ENCODE data around the gene RAP2B. TPM values are rescaled to one million over a fixed set of nuclear protein-coding genes. Genes with fewer than 3 reads are reported as not detected.
"Not testable (repeated sequence)": the region's sequence is repeated elsewhere in the genome, so short reads cannot be mapped to it uniquely, and the experiment has no call there.

Gene RAP2B
- total RNA-seq, 2 donors from 2014 or later = 11.2 to 13.1 TPM

DNA sequence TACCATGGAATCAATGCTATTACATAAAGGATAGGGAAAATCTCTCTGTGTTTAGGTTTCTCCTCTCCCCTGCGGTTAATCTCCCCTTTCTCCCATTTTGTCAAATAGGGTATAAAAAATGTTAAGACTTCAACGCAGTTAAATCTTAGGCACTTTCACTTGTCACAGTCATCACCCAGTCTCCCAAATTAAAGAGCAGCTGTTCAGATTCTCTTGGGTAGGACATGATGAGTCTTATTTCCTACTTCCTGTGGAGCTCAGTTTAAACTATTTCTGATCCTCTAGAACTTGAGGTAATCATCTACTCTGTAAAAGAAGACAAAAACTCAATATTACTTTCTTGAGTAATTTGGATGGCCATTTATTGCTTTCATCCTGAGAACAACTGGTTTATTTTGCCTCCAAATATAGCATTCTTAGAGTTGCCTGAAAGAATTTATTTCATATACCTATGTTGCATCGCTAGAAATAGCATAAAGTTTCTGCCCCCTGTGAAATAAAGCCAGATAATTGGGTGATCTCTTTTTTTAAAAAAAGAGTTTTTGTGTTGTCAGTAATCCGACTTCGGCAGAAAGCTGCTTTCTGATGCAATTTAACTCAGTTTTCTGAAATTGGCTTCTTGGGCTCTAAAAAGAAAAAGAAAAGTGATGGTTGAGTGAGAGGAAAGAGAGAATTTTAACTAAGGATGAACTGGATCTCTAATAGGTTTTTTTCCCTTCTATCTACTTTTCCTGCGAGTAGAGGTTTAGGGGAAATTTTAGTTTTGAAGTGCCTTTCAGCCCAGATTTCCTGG is 20.7 kb downstream of the RAP2B start:
- H3K27ac Mint-ChIP-seq = peak overlapping the region; percentile 54
- DNase-seq (no peak), ATAC-seq (replicated peaks in 1 of 2) (no peak)
- H3K27me3 Mint-ChIP-seq (ENCODE audit: low read depth) = no peaks in the 10 kb centered on the region
- peaks cover 11% of the 10 kb centered on the region for H3K4me1 Mint-ChIP-seq (ENCODE audit: low read depth)
- no peaks in the 10 kb centered on the region for H3K9me3 Mint-ChIP-seq
- no peak overlapping the region for H3K4me3 Mint-ChIP-seq
- no peaks in the 10 kb centered on the region for H3K36me3 Mint-ChIP-seq (ENCODE audit: insufficient read depth in 2 of 2)

DNA sequence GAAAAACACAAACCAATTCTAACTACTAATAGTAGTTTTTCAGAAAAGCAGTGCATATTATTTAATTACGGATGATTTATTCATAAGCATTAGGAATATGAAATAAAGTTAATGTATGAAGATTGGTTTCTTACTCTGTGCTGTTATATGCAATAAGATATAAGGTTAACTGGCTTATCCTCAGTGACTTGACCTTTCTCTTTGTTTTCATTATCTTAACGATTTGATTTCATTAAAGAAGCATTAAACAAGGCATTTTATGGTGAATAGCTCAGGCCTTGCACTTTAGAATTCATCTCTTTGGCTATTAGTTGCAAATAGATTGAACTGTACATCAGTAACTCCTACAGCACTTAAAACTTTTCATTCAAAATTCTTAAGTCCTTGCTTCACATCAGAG is 28.9 kb downstream of the RAP2B start:
- H3K9me3 Mint-ChIP-seq = no peaks in the 10 kb centered on the region
- H3K4me3 Mint-ChIP-seq = no peak overlapping the region
- H3K27ac Mint-ChIP-seq = no peak overlapping the region
- ATAC-seq (replicated peaks in 1 of 2) (no peak), DNase-seq (no peak)
- no peaks in the 10 kb centered on the region for H3K27me3 Mint-ChIP-seq (ENCODE audit: low read depth)
- peaks cover 1% of the 10 kb centered on the region for H3K4me1 Mint-ChIP-seq (ENCODE audit: low read depth)
- H3K36me3 Mint-ChIP-seq (ENCODE audit: insufficient read depth in 2 of 2) = no peaks in the 10 kb centered on the region

DNA sequence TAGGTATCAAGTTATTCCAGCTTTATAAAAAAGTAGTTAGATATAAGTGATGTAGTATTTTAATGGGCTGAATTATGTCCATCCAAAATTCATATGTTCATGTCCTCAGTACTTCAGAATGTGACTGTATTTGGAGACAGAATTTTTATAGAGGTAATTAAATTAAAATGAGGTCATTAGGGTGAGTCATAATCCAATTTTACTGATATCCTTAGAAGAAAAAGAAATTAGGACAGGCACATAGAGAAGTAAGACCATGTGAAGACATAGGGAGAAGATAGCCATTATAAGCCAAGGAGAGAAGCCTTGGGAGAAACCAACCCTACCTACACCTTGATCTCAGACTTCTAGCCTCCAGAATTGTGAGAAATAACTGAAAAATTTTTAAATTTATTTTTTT is 30.3 kb downstream of the RAP2B start:
- DNase-seq = no peak
- no peak overlapping the region for H3K4me3 Mint-ChIP-seq
- no peaks in the 10 kb centered on the region for H3K36me3 Mint-ChIP-seq (ENCODE audit: insufficient read depth in 2 of 2)
- no peak overlapping the region for H3K27ac Mint-ChIP-seq
- H3K4me1 Mint-ChIP-seq (ENCODE audit: low read depth) = no peaks in the 10 kb centered on the region
- H3K27me3 Mint-ChIP-seq (ENCODE audit: low read depth) = no peaks in the 10 kb centered on the region
- H3K9me3 Mint-ChIP-seq = no peaks in the 10 kb centered on the region
- no peak for ATAC-seq (replicated peaks in 1 of 2)

DNA sequence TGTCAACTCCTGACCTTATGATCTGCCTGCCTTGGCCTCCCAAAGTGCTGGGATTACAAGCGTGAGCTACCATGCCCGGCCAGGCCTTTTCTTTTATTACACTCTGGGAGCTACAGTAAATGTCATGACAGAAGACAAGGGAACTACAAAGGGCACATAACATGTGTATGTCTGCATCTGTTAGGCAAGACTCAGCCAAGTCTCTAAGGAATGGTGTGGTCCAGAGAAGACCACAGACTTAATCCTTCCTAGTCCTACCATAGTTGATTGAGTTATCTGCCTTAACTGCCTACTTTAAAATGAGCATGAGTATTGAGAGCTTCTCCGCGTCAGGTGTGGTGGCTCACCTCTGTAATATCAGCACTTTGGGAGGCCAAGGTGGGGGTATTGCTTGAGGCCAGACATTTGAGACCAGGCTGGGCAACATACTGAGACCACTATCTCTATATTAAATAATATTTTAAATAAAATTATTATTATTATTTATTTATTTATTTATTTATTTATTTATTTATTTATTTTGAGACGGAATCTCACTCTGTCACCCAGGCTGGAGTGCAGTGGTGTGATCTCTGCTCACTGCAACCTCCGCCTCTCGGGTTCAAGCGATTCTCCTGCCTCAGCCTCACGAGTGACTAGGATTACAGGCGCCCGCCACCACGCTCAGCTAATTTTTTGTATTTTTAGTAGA is 31.9 kb downstream of the RAP2B start:
- not testable (repeated sequence) for H3K27me3 Mint-ChIP-seq (ENCODE audit: low read depth); H3K9me3 Mint-ChIP-seq; DNase-seq; H3K36me3 Mint-ChIP-seq (ENCODE audit: insufficient read depth in 2 of 2); H3K4me3 Mint-ChIP-seq; ATAC-seq (replicated peaks in 1 of 2); H3K4me1 Mint-ChIP-seq (ENCODE audit: low read depth); H3K27ac Mint-ChIP-seq

DNA sequence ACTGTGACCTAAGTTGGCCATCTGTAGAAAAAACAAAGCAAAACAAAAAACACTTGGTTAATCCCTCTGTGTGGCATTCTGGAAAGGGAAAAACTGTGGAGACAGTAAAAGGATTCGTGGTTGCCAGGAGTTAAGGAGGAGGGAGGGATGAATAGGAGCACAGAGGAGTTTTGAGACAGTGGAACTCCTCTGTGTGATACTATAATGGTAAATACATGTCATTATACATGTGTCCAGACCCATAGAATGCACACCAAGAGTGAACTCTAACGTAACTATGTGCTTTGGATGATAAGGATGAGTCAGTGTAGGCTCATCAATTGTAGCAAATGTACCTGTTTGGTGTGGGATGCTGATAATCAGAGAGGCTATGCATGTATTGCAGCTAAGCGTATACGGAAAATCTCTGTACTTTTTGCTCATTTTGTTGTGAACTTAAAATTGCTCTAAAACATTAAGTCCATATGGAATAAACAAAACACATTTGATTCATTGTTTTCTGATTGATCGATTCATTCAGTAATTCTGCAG is 33.4 kb downstream of the RAP2B start:
- DNase-seq (no peak), ATAC-seq (replicated peaks in 1 of 2) (no peak)
- Mint-ChIP-seq H3K36me3 (ENCODE audit: insufficient read depth in 2 of 2) (no peaks in the 10 kb centered on the region), H3K4me3 (no peak overlapping the region), H3K4me1 (ENCODE audit: low read depth) (no peaks in the 10 kb centered on the region), H3K9me3 (no peaks in the 10 kb centered on the region), H3K27ac (no peak overlapping the region), H3K27me3 (ENCODE audit: low read depth) (no peaks in the 10 kb centered on the region)

DNA sequence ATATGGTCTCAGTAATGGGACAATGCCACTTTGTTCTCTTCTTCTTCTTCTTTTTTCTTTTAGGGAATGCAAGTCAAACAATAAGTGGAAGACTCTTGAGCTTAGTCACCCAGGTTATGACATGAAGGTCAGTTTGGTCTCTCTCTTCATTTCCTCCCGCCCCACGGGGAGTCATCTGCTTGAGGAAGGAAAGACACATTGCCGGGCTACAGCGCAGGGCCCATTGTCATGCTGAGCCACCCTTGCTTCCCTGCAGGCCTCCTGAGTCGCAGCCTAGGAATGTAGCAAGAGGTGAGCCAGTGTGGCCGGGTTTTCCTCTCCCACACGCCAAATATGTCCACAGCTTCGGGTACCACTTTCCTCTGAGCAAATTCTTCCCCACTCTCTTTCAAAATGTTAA is 47.6 kb downstream of the RAP2B start:
- no peak overlapping the region for H3K4me3 Mint-ChIP-seq
- DNase-seq (no peak), ATAC-seq (replicated peaks in 1 of 2) (no peak)
- no peaks in the 10 kb centered on the region for H3K27me3 Mint-ChIP-seq (ENCODE audit: low read depth)
- H3K9me3 Mint-ChIP-seq = no peaks in the 10 kb centered on the region
- no peak overlapping the region for H3K27ac Mint-ChIP-seq
- H3K36me3 Mint-ChIP-seq (ENCODE audit: insufficient read depth in 2 of 2) = no peaks in the 10 kb centered on the region
- peaks cover 21% of the 10 kb centered on the region for H3K4me1 Mint-ChIP-seq (ENCODE audit: low read depth)

DNA sequence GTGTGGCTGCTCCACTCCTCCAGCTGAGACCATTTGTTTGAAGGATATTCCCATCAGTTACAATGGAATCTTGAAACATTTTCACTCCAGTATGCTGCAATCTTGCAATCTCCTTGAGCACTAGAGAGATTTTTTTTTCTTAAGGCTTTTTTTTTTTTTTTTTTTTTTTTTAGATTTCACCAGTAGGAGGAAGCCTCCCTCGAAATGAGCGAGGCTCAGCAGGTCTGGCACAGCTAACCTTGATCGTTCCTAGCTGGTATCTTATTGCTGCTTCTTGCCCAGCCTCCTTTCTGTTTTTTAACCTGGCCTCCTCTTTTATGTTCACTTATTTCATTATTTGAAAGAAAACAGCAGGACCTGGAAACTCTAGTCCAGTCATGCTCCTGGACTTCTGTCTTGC is 48.1 kb downstream of the RAP2B start:
- no peaks in the 10 kb centered on the region for H3K27me3 Mint-ChIP-seq (ENCODE audit: low read depth)
- H3K4me3 Mint-ChIP-seq = peak overlapping the region in 1 of 2 donors; percentile 65
- peaks cover 21% of the 10 kb centered on the region for H3K4me1 Mint-ChIP-seq (ENCODE audit: low read depth)
- H3K27ac Mint-ChIP-seq = no peak overlapping the region
- H3K36me3 Mint-ChIP-seq (ENCODE audit: insufficient read depth in 2 of 2) = no peaks in the 10 kb centered on the region
- DNase-seq (no peak), ATAC-seq (replicated peaks in 1 of 2) (no peak)
- no peaks in the 10 kb centered on the region for H3K9me3 Mint-ChIP-seq

DNA sequence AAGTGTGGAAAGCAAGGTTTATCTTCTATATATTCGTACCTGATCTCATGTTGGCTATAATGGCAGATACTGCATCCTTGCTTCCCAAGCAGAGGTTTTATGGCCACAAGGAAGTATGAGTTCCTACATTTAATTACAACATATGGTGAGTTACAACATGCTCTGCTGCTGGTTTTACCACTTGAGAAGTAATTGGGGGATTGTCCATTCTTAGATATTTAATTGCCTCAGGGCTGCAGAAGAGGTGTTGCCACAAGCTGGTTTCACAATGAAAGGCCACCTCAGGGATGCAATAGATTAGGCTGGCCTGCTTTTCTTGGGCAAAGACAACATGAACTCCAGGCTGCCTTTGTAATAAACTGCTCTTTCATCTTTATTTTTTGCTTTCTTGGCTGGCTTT is 48.6 kb downstream of the RAP2B start:
- DNase-seq = no peak
- Mint-ChIP-seq H3K27me3 (ENCODE audit: low read depth) (no peaks in the 10 kb centered on the region), H3K4me3 (peak overlapping the region in 1 of 2 donors; percentile 65), H3K9me3 (no peaks in the 10 kb centered on the region), H3K36me3 (ENCODE audit: insufficient read depth in 2 of 2) (no peaks in the 10 kb centered on the region), H3K27ac (no peak overlapping the region), H3K4me1 (ENCODE audit: low read depth) (peaks cover 21% of the 10 kb centered on the region)
- ATAC-seq (replicated peaks in 1 of 2) = no peak

DNA sequence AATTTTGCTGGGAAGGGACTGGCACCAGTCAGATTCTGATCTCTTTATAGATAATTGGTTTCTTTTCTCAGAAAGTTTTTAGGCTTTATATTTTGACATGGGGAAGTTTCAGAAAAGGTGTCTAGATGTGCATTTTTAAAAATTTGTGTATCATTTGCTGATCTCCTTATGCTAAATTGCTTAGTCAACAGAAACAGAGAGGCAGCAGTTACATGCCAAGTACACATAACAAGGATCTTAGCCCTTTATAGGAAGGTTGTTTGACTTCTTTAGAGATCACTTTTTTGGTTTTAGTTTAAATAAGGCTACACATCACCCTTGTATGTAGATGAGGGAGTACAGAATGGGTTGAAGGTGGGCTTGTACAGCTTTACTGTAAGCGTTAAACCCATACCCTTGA is 53.5 kb downstream of the RAP2B start:
- no peaks in the 10 kb centered on the region for H3K27me3 Mint-ChIP-seq (ENCODE audit: low read depth)
- H3K36me3 Mint-ChIP-seq (ENCODE audit: insufficient read depth in 2 of 2) = peaks cover 0 to 2% of the 10 kb centered on the region in 2 donors
- H3K4me1 Mint-ChIP-seq (ENCODE audit: low read depth) = peaks cover 40% of the 10 kb centered on the region
- H3K4me3 Mint-ChIP-seq = no peak overlapping the region
- no peak overlapping the region for H3K27ac Mint-ChIP-seq
- no peak for DNase-seq
- H3K9me3 Mint-ChIP-seq = no peaks in the 10 kb centered on the region
- ATAC-seq (replicated peaks in 1 of 2) = no peak

DNA sequence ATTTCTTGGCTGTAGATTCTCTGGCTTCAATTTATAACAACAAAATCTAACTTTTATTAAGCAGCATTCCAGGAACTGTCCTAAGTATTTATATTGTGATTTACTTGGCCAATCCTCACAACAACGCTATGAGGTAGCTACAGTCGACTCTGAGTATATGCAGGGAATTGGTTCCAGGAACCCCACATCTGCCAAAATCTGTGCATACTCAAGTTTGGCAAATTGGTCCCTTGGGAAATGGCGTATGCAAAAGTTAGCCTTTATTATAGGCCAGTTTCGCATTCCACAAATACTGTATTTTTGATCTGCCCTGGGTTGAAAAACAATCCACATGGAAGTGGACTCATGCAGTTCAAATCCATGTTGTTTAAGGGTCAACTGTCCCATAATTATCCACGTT is 53.9 kb downstream of the RAP2B start:
- Mint-ChIP-seq H3K36me3 (ENCODE audit: insufficient read depth in 2 of 2) (peaks cover 0 to 2% of the 10 kb centered on the region in 2 donors), H3K9me3 (no peaks in the 10 kb centered on the region), H3K4me3 (no peak overlapping the region), H3K27me3 (ENCODE audit: low read depth) (no peaks in the 10 kb centered on the region), H3K27ac (no peak overlapping the region), H3K4me1 (ENCODE audit: low read depth) (peaks cover 40% of the 10 kb centered on the region)
- DNase-seq (no peak), ATAC-seq (replicated peaks in 1 of 2) (no peak)

DNA sequence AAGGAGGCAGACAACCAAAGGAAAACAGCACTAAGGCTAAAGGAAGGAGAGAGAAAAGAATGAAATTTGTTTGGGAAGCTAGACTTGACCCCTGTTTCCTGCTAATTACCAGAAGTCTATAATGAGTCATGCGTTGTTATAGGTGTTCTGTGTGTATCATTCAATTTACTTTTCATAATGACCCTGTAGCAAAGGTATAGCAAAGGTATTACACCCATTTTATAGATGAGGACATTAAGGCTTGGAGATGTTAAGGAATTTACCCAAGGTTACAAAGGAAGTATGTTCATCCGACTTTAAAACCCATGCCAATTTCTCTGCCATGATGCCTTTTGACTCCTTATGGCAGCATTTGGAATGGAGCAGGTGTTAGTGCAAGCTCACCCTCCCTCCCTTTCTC is 54.9 kb downstream of the RAP2B start:
- Mint-ChIP-seq H3K27ac (no peak overlapping the region), H3K4me3 (no peak overlapping the region), H3K36me3 (ENCODE audit: insufficient read depth in 2 of 2) (peaks cover 0 to 2% of the 10 kb centered on the region in 2 donors), H3K27me3 (ENCODE audit: low read depth) (no peaks in the 10 kb centered on the region), H3K4me1 (ENCODE audit: low read depth) (peaks cover 48% of the 10 kb centered on the region), H3K9me3 (no peaks in the 10 kb centered on the region)
- no peak for DNase-seq
- no peak for ATAC-seq (replicated peaks in 1 of 2)

DNA sequence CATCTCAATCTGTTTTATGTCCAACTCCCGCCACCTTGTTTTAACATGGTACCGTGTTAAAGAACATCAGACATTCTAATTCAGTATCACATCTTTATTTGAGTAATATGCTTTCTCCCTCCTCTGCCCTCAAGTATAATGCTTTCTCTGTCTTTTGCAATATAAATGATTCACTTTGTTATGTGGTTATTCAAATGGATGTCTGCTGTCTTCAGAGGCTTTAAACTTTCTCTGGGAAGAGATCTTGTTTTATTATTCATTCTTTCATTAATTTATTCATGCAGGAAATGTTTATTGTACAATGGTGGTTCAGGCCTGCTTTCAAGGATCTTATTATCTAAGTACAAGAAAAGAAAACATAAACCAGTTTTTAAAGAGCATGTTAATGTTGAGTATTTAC is 57.1 kb downstream of the RAP2B start:
- peak overlapping the region; percentile 68 for H3K27ac Mint-ChIP-seq
- H3K4me3 Mint-ChIP-seq = peak overlapping the region in 1 of 2 donors; percentile 31
- H3K27me3 Mint-ChIP-seq (ENCODE audit: low read depth) = no peaks in the 10 kb centered on the region
- DNase-seq = no peak
- peaks cover 0 to 2% of the 10 kb centered on the region in 2 donors for H3K36me3 Mint-ChIP-seq (ENCODE audit: insufficient read depth in 2 of 2)
- peaks cover 53% of the 10 kb centered on the region for H3K4me1 Mint-ChIP-seq (ENCODE audit: low read depth)
- H3K9me3 Mint-ChIP-seq = no peaks in the 10 kb centered on the region
- ATAC-seq (replicated peaks in 1 of 2) = no peak

Data from activated T-cell treated with anti-CD3 and anti-CD28 coated beads, Interleukin-2, amount 50 U/mL, for 72 hours (primary cell).